Nephron (organoid): ENCODE results near the gene POLR3B.
A peak's percentile ranks its signal among the peaks of the same experiment; 100 is the strongest.
"Not testable (repeated sequence)": the region's sequence is repeated elsewhere in the genome, so short reads cannot be mapped to it uniquely, and the experiment has no call there.

Experiments used
- H3K27ac Mint-ChIP-seq, 3 experiments: 2 replicates each; pipeline ENCODE4 v1.8.0; 2020; ENCODE audit warnings: mixed read lengths in 3 of 3, mild to moderate bottlenecking in 2 of 3, moderate library complexity in 1 of 3
- H3K27me3 Mint-ChIP-seq: 2 replicates; pipeline ENCODE4 v1.8.0; 2021; ENCODE audit warnings: low read depth, mild to moderate bottlenecking, moderate library complexity, mixed read lengths
- H3K36me3 Mint-ChIP-seq: 2 replicates; pipeline ENCODE4 v1.8.0; 2020; ENCODE audit warnings: low read depth, mixed read lengths
- H3K4me1 Mint-ChIP-seq: 2 replicates; pipeline ENCODE4 v1.8.0; 2020; ENCODE audit warnings: mixed read lengths
- H3K4me3 Mint-ChIP-seq, 3 experiments: 2 replicates each; pipeline ENCODE4 v1.8.0; 2020; ENCODE audit warnings: mild to moderate bottlenecking in 3 of 3, mixed read lengths in 3 of 3, moderate library complexity in 2 of 3
- H3K9me3 Mint-ChIP-seq: 2 replicates; pipeline ENCODE4 v1.8.0; 2020; ENCODE audit warnings: mixed read lengths
- TF ChIP-seq, protein P1 (sequence below), 3 experiments: fragments of 200-600 bp; sonication (generic); IDR thresholded peaks; one replicate each; pipeline ENCODE4 v1.5.0; 2021; ENCODE audit warnings: antibody characterized with exemption in 3 of 3; ENCODE audit not compliant: unreplicated experiment in 3 of 3

The POLR3B gene

DNA sequence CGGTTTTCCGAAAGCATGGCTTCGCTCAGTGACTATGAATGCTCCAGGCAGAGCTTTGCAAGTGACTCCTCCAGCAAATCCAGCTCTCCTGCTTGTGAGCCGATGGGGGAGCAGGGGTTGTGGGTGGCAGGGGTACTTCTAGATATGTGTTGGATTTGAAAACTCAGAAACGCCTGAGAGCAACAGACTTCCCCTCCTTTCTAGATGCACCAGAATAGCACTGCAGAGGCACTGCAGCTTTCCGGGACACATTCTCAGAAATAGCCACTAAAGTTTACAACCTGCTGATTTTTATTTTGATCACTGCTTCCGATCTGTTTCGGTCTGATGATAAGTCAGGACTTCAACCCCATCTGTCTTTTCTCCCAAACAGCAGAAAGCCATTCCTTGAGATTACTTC, 46.4 kb upstream of the POLR3B start:
- H3K9me3 Mint-ChIP-seq, result no peaks in the 10 kb centered on the region
- peaks cover 15% of the 10 kb centered on the region for H3K36me3 Mint-ChIP-seq
- no peaks in the 10 kb centered on the region for H3K27me3 Mint-ChIP-seq
- no peak overlapping the region for H3K4me3 Mint-ChIP-seq
- H3K4me1 Mint-ChIP-seq, result peaks cover 30% of the 10 kb centered on the region
- TF ChIP-seq, protein P1, sequence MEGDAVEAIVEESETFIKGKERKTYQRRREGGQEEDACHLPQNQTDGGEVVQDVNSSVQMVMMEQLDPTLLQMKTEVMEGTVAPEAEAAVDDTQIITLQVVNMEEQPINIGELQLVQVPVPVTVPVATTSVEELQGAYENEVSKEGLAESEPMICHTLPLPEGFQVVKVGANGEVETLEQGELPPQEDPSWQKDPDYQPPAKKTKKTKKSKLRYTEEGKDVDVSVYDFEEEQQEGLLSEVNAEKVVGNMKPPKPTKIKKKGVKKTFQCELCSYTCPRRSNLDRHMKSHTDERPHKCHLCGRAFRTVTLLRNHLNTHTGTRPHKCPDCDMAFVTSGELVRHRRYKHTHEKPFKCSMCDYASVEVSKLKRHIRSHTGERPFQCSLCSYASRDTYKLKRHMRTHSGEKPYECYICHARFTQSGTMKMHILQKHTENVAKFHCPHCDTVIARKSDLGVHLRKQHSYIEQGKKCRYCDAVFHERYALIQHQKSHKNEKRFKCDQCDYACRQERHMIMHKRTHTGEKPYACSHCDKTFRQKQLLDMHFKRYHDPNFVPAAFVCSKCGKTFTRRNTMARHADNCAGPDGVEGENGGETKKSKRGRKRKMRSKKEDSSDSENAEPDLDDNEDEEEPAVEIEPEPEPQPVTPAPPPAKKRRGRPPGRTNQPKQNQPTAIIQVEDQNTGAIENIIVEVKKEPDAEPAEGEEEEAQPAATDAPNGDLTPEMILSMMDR (IDR thresholded peaks at IDR 0.05; ENCODE audit: unreplicated experiment in 3 of 3), result no peak
- peak overlapping the region in 1 of 3 experiments; percentile 49 for H3K27ac Mint-ChIP-seq

DNA sequence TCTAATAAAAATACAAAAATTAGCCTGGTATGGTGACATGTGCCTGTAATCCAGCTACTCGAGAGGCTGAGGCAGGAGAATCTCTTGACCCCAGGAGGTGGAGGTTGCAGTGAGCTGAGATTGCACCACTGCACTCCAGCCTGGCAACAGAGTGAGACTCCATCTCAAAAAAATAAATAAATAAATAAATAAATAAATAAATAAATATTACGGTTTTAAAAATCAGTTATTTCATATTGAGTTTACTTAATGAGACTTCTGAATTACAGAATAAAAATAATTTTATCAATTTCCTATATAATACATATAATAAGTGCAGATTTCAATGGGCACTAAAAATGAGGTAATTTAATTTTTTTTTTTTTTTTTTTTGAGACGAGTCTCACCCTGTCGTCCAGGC, 44.1 kb upstream of the POLR3B start:
- Mint-ChIP-seq H3K36me3 (peaks cover 28% of the 10 kb centered on the region), H3K4me1 (peaks cover 27% of the 10 kb centered on the region)
- not testable (repeated sequence) for H3K9me3 Mint-ChIP-seq, H3K4me3 Mint-ChIP-seq, H3K27me3 Mint-ChIP-seq, H3K27ac Mint-ChIP-seq

DNA sequence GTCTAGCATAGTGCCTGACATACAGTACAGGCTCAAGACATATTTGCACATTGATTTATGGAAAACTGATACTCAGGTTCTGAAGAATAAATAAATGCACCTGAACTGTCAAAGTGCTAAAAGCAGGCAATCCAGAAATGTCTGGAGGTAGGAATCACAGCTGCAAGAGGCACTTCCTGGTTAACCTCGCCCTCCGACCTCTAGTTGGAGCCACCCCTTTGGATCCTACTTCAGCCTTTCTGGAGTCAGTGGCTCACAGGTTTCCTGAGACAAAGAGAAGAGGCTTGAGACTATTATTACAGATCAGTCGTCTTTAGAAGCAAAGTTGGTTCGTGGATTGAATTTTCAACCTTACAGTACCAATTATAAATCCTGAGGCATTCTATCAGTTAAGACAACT, 42.0 kb upstream of the POLR3B start:
- Mint-ChIP-seq H3K36me3 (peaks cover 43% of the 10 kb centered on the region), H3K9me3 (no peaks in the 10 kb centered on the region), H3K4me1 (peaks cover 8% of the 10 kb centered on the region), H3K27me3 (no peaks in the 10 kb centered on the region), H3K27ac (no peak overlapping the region), H3K4me3 (no peak overlapping the region)
- TF ChIP-seq, protein P1 (IDR thresholded peaks at IDR 0.05; ENCODE audit: unreplicated experiment in 3 of 3), result no peak

DNA sequence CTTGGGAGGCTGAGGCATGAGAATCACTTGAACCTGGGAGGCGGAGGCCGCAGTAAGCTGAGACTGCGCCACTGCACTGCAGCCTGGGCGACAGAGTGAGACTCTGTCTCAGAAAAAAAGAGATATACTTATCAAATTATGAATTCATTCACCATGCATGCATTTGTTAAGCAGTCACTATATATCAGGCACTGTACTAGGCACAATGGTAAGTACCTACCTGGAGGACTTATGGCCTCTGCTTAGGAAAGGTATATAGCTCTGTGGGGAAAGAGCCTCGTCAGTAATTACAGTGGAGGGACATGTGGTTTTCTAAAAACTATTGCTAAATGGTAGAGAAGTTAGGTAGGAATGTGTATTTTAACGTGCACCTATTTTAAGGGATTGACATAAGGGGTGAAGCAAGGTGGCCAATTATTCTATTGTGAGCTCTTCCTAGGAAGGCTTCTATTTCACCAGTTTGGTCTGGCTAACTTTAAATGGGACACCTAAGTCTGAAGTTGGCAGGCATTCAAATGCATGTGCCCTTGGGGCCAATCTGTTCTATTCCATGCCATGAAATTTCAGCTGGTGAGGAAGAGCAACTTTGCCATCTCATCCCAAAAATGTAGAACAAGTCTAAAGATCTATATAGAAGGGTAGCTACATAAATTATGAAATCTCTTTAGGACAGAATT, 40.0 kb upstream of the POLR3B start:
- Mint-ChIP-seq H3K36me3 (peaks cover 57% of the 10 kb centered on the region), H3K4me3 (no peak overlapping the region), H3K27ac (no peak overlapping the region)

DNA sequence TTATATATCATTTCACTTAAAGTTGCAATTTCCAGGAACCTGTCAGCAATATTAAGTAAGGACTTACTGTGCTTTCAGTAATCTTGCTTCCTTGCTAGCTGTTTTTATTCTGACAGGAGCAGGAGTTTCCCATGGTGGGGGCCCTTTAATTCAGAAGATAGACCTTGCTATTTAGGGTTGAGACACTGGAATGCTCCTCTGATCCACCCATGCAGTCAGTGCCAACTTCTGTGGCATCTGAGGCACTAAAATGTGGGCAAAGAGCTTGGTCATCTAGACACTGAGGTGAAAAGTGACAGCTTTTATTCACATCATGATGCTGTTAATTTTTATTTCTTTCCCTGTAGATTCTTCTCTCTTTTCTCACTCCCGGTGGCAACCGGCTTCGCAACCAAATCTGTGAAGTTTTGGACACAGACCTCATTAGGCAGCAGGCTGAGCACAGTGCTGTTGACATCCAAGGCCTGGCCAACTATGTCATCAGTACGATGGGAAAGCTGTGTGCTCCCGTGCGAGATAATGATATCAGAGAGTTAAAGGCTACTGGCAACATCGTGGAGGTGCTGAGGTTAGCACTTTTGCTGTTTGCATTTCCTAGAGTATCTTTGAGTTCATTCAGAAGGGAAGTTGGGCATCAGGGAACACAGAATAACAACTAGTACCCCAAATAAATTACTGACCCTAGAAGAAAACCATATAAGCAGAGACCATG, 36.3 kb upstream of the POLR3B start:
- Mint-ChIP-seq H3K9me3 (no peaks in the 10 kb centered on the region), H3K4me3 (no peak overlapping the region), H3K27me3 (no peaks in the 10 kb centered on the region), H3K36me3 (peaks cover 64% of the 10 kb centered on the region), H3K4me1 (no peaks in the 10 kb centered on the region), H3K27ac (no peak overlapping the region)
- TF ChIP-seq, protein P1 (IDR thresholded peaks at IDR 0.05; ENCODE audit: unreplicated experiment in 3 of 3), result no peak

More for the DNA sequence above, 40.0 kb upstream of the POLR3B start:
- TF ChIP-seq, protein P1 (IDR thresholded peaks at IDR 0.05; ENCODE audit: unreplicated experiment in 3 of 3), result no peak
- Mint-ChIP-seq H3K4me1 (no peaks in the 10 kb centered on the region), H3K27me3 (no peaks in the 10 kb centered on the region), H3K9me3 (no peaks in the 10 kb centered on the region)

DNA sequence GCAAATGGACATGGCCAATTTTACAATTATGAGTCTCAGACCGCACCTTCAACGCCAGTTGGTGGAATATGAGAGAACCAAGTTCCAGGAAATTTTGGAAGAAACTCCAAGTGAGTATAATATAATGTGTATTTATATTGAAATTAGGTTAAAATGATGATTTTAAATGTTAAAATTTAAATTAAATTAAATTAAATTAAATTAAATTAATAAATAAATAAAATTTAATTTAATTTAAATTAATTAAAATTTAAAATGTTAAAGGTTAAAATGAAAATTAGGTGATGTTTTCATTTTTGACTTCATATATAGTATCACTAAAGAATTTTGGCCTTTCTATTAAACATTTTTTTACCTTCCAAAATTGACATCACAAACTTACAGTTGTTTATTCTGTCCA, 34.0 kb upstream of the POLR3B start:
- TF ChIP-seq, protein P1 (IDR thresholded peaks at IDR 0.05; ENCODE audit: unreplicated experiment in 3 of 3), result no peak
- H3K36me3 Mint-ChIP-seq, result peaks cover 51% of the 10 kb centered on the region
- peaks cover 2% of the 10 kb centered on the region for H3K4me1 Mint-ChIP-seq
- H3K4me3 Mint-ChIP-seq, result no peak overlapping the region
- H3K27ac Mint-ChIP-seq, result no peak overlapping the region
- peaks cover under 1% of the 10 kb centered on the region for H3K27me3 Mint-ChIP-seq
- H3K9me3 Mint-ChIP-seq, result no peaks in the 10 kb centered on the region
